ENCODE measurements around the gene TNRC6B.

The TNRC6B gene

GRCh38 chr22:40325315-40325714 lies 147.6 kb downstream of the TNRC6B start:
- no peak overlapping the region for H3K27ac ChIP-seq (ENCODE audit: extremely low read depth, low read depth, low read length)
- CTCF ChIA-PET = no interaction called here
- POLR2A ChIA-PET = interaction anchor here (1.0 kb wide), 1 partner anchor 281 kb away, joined by 3 read pairs; no protein-coding TSS in a partner anchor

GRCh38 chr22:40326905-40327735 lies 149.4 kb downstream of the TNRC6B start:
- Histone ChIP-seq H3K4me1 (ENCODE audit: control insufficient read depth, insufficient read depth, low read length) (peaks cover 11% of the 10 kb centered on the region; the same call in 1 of the 2 replicates), H3K9me3 (ENCODE audit: control insufficient read depth, insufficient read depth, low read depth, low read length) (no peaks in the 10 kb centered on the region), H3K4me3 (ENCODE audit: low read depth, low read length) (no peak overlapping the region), H3K27ac (ENCODE audit: extremely low read depth, low read depth, low read length) (no peak overlapping the region), H3K36me3 (ENCODE audit: control insufficient read depth in 2 of 2, insufficient read depth in 1 of 2, low read length in 2 of 2) (peaks cover 8 to 32% of the 10 kb centered on the region in 2 experiments)
- ChIA-PET POLR2A (interaction anchor here (1.5 kb wide), 1 partner anchor 19 kb away, joined by 9 read pairs; the partner anchor contains the start of gene ADSL), CTCF (interaction anchor here (1.3 kb wide), 1 partner anchor 572 kb away, joined by 5 read pairs; no protein-coding TSS in a partner anchor)
- TF ChIP-seq ZNF791 (tag by site-specific recombination; IDR thresholded peaks at IDR 0.05) (no peak), ZBTB20 (tag by site-specific recombination; IDR thresholded peaks at IDR 0.05) (peak; percentile 33; the same call in 1 of the 2 replicates)

More at GRCh38 chr22:40325315-40325714, 147.6 kb downstream of the TNRC6B start:
- no peaks in the 10 kb centered on the region for H3K9me3 ChIP-seq (ENCODE audit: control insufficient read depth, insufficient read depth, low read depth, low read length)
- peaks cover 11% of the 10 kb centered on the region; the same call in 1 of the 2 replicates for H3K4me1 ChIP-seq (ENCODE audit: control insufficient read depth, insufficient read depth, low read length)
- peaks cover 15 to 45% of the 10 kb centered on the region in 2 experiments for H3K36me3 ChIP-seq (ENCODE audit: control insufficient read depth in 2 of 2, insufficient read depth in 1 of 2, low read length in 2 of 2)
- no peak for TF ChIP-seq AEBP2 (tag by site-specific recombination; IDR thresholded peaks at IDR 0.05; ENCODE audit: borderline replicate concordance)
- 0 out of 2 replicates have a peak, but pooled peaks have one; percentile 19 for TF ChIP-seq EGR2 (tag by site-specific recombination; IDR thresholded peaks at IDR 0.05; ENCODE audit: low read depth)
- TF ChIP-seq ZNF843 (tag by site-specific recombination; IDR thresholded peaks at IDR 0.05) = no peak
- no peak for TF ChIP-seq FEZF1 (tag by site-specific recombination; IDR thresholded peaks at IDR 0.05)
- TF ChIP-seq HOXD13 (CRISPR knock-in tag; IDR thresholded peaks at IDR 0.05; ENCODE audit: borderline replicate concordance) = no peak
- no peak for TF ChIP-seq ZNF621 (tag by site-specific recombination; IDR thresholded peaks at IDR 0.05)
- no peak for TF ChIP-seq SP7 (tag by site-specific recombination; IDR thresholded peaks at IDR 0.05)
- no peak overlapping the region for H3K4me3 ChIP-seq (ENCODE audit: low read depth, low read length)

- POLR2A ChIA-PET = no interaction called here
- Histone ChIP-seq H3K4me3 (ENCODE audit: low read depth, low read length) (no peak overlapping the region), H3K4me1 (ENCODE audit: control insufficient read depth, insufficient read depth, low read length) (peaks cover 15% of the 10 kb centered on the region; the same call in 1 of the 2 replicates), H3K27ac (ENCODE audit: extremely low read depth, low read depth, low read length) (no peak overlapping the region), H3K9me3 (ENCODE audit: control insufficient read depth, insufficient read depth, low read depth, low read length) (no peaks in the 10 kb centered on the region), H3K36me3 (ENCODE audit: control insufficient read depth in 2 of 2, insufficient read depth in 1 of 2, low read length in 2 of 2) (peaks cover 0 to 19% of the 10 kb centered on the region in 2 experiments; a peak in 2 of 3 replicates)
- TF ChIP-seq ZNF292 (tag by site-specific recombination; IDR thresholded peaks at IDR 0.05; ENCODE audit: borderline replicate concordance, low read depth) = no peak
- CTCF ChIA-PET = interaction anchor here (0.6 to 0.9 kb wide), 3 partner anchors 13 to 438 kb away, joined by 3 read pairs; no protein-coding TSS in a partner anchor
Observed at GRCh38 chr22:40328546-40329456, 151.1 kb downstream of the TNRC6B start.

- ChIA-PET CTCF (interaction anchor here (0.6 to 0.9 kb wide), 2 partner anchors 14 to 292 kb away, joined by 3 read pairs; no protein-coding TSS in a partner anchor), POLR2A (no interaction called here)
- Histone ChIP-seq H3K4me3 (ENCODE audit: low read depth, low read length) (no peak overlapping the region), H3K36me3 (ENCODE audit: control insufficient read depth in 2 of 2, insufficient read depth in 1 of 2, low read length in 2 of 2) (peaks cover 0 to 19% of the 10 kb centered on the region in 2 experiments; a peak in 1 of 3 replicates), H3K9me3 (ENCODE audit: control insufficient read depth, insufficient read depth, low read depth, low read length) (no peaks in the 10 kb centered on the region), H3K27ac (ENCODE audit: extremely low read depth, low read depth, low read length) (no peak overlapping the region), H3K4me1 (ENCODE audit: control insufficient read depth, insufficient read depth, low read length) (peaks cover 16% of the 10 kb centered on the region)
- TF ChIP-seq ZNF221 (tag by site-specific recombination; IDR thresholded peaks at IDR 0.05; ENCODE audit: borderline replicate concordance) (no peak), ZNF146 (tag by site-specific recombination; IDR thresholded peaks at IDR 0.05) (no peak), ZNF544 (tag by site-specific recombination; IDR thresholded peaks at IDR 0.05) (no peak), ZNF548 (tag by site-specific recombination; IDR thresholded peaks at IDR 0.05) (no peak), ZSCAN5A (tag by site-specific recombination; IDR thresholded peaks at IDR 0.05) (no peak), ZNF324 (tag by site-specific recombination; IDR thresholded peaks at IDR 0.05) (no peak), ZSCAN16 (tag by site-specific recombination; IDR thresholded peaks at IDR 0.05) (no peak), SCRT1 (tag by site-specific recombination; IDR thresholded peaks at IDR 0.05; ENCODE audit: borderline replicate concordance) (no peak), ZNF341 (tag by site-specific recombination; IDR thresholded peaks at IDR 0.05; ENCODE audit: low read depth) (no peak), INSM2 (tag by site-specific recombination; IDR thresholded peaks at IDR 0.05) (no peak), ZSCAN23 (tag by site-specific recombination; IDR thresholded peaks at IDR 0.05) (no peak)
Observed at GRCh38 chr22:40329466-40329865, 151.7 kb downstream of the TNRC6B start.
